DMS53 (cell line): ENCODE data around the gene CTH.
"Not testable (repeated sequence)": the region's sequence is repeated elsewhere in the genome, so short reads cannot be mapped to it uniquely, and the experiment has no call there.

Source experiments
- DNase-seq: peaks from one replicate; lab custom pipeline; 2025; lab: John Stamatoyannopoulos, UW

Gene CTH

DNA sequence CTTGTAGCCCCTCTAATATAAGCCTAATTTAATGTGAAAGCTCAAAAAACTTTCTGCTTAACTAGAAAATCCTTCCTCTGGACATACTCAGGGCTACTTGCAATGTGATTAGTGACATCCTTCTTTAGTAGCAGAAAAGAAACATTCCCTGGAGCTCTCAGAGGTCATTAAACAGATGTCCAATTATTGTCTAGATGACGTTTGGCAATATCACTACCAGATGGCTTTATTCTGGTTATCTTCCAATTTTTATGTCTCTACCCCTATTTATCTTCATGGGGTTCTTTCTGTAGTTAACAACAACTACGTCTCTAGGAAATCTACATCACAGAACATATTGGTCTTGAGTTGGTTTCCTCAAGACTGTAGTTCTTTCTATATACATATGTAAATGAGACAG is 44.2 kb downstream of the CTH start:
- no peak for DNase-seq

DNA sequence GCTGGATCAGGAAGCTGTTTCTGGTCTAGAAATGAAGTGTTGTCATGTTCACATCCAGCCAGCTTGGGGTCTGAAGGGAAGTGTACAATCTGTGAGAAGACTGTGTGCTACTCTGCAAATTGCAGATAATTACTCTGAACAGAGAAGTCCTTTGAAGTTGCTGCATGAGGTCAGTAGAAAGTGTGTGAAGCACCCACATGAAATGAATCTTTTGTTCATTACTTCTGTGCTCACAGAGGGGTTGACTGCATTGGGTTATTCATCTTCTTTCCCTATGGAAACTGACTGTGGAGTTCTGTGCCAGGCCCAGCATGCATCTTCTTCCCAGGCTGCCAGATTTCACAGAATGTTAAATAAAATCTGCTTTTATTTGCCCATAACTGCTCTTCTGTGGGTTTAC is 47.1 kb downstream of the CTH start:
- no peak for DNase-seq

DNA sequence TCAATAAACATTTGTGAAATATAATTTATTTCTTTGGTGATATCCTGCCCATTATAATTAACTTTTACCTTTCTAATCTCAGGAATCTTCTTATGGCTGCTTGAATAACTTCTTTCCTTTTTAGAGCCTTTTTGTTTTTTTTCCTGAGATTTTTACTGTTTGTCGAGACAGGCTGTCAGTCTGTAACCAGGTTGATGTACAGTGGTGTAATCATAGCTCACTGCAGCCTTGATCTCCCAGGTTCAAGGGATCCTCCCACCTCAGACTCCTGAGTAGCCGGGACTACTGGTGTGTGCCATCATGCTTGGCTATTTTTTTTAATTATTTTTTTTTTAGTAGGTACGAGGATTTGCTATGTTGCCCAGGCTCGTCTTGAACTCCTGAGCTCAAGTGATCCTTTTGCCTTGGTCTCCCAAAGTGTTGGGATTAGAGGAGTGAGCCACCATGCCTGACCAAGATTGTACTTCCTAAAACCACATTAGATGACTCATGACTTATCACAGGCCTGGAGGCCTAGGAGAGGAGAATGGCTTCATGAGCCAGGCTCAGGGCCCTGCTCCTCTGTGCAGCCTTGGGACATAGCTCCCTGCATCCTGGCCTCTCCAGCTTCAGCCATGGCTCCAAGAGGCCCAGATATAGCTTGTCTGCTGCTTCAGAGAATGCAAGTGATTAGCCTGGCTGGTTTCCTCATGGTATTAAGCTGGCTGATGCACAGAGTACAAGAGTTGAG is 48.6 kb downstream of the CTH start:
- DNase-seq: peak; percentile 44

DNA sequence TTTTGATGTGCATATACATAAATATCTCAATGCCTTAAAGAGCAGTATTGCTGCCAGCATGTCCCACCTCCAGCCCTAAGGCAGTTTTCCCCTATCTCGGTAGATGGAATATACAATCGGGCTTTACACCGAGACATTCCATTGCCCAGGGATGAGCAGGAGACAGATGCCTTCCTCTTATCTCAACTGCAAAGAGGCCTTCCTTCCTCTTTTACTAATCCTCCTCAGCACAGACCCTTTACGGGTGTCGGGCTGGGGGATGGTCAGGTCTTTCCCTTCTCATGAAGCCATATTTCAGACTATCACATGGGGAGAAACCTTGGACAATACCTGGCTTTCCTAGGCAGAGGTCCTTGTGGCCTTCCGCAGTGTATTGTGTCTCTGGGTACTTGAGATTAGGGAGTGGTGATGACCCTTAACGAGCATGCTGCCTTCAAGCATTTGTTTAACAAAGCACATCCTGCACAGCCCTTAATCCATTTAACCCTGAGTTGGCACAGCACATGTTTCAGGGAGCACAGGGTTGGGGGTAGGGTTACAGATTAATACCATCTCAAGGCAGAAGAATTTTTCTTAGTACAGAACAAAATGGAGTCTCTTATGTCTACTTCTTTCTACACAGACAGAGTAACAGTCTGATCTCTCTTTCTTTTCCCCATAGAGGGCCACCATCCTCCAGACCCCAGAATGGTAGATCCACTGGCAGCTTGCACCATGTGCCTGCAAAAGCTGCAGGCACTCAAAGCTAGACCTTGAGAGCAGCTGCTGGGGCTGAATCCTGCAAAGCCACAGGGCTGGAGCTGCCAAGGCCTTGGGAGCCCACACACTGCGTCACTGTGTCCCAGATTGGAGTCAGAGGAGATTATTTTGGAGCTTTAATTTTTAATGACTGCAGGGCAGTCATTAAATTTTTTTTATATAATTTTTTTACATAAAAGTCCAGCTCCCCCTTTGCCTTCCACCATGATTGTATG is 50.0 kb downstream of the CTH start:
- peak; percentile 28 for DNase-seq

DNA sequence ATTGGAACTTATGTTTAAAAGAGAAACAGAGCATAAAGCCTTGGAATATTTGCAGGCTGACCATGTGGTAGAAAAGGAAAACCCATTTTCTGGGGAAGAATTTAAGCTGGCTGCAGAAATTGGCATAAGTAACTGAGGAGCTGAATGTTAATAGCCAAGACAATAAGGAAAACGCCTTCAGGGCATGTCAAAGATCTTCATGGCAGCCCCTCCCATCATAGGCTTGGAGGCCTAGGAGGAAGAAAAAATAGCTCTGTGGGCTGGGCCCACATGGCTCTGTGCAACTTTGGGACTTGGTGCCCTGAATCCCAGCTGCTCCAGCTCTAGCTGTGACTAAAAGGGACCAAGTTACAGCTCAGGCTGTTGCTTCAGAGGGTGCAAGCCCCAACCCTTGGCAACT is 51.5 kb downstream of the CTH start:
- no peak for DNase-seq

DNA sequence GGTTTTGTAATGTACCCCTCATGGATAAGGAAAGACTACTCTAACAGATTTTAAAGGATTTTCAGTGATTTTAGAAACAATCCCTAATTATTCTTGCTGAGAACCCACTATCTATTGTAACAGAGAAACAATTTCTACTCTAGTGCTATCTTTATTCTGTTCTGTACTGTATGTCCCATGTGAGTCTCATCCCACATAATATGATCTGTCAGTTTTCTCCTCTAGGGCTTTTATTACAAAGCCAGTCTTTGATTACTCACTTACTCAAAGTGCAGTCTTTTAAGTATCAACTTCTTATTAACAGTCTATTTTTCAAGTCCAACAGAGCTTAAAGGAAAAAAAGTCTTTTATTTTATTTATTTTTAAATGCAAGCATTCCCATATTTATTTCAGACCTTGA is 54.8 kb downstream of the CTH start:
- DNase-seq: no peak

DNA sequence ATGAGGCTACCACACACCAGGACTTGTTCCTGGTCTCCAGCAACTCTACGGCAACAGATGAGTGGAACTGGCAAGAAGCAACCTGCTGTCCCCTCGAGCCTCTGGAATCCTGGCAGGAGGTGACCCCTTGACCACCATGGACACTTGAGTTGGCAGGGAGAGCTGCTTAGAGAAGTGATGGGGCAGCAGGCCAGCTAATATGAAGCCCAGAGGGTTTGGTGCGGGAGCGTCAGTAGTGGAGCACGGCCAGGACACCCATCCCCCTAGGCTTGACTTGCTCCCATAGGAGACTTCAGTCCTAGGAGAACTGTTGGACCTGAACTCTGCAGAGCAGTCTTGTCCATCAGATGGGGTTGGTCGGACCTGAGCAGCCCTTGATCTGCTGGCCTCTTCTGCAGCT is 56.5 kb downstream of the CTH start:
- no peak for DNase-seq

DNA sequence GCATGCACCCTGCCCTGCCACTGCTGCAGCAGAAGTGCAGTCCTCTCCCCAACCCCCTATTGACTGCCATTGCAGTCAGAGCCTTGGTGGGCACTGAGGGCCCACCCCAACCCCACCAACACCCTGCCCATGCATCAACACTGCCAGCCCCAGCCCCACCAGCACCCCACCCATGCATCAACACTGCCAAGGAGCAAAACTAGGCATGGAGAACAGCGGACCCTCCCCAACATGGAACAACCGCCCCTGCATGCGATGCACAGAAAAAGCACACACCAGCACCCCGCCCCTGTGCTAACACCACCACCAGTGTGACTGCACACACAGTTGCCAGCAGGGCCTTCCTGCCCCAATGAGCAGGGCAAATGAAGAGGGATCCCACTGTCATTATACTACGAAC is 57.1 kb downstream of the CTH start:
- DNase-seq: no peak

DNA sequence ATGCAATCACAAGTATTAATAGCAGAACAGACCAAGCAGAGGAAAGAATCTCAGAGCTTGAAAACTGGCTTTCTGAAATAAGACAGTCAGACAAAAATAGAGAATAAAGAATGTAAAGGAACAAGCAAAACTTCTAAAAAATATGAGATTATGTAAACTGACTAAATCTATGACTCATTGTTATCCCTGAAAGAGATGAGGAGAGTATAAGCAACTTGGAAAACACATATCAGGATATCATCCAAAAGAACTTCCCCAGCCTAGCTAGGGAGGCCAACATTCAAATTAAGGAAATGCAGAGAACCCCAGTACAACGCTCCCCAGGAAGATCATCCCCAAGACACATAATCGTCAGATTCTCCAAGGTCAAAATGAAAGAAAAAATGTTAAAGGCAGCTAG is 58.1 kb downstream of the CTH start:
- DNase-seq: not testable (repeated sequence)

DNA sequence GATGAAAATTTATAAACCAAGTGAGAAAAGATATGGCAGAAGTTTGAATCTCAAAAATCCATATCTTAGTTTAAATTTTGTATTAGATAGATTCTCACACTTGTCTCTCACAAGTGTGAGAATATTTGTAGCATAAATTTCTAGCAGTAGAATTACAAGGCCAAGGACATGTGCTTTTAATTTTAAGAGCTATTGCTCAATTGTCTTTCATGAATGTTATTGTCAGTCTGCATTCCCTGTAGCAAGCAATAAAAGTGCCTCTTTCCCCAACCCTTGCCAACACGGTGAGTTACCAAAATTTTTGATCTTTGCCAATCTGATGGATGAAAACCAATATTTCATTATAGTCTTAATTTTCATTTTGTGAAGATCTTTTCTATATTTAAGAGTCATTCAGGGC is 64.0 kb downstream of the CTH start:
- DNase-seq: no peak

DNA sequence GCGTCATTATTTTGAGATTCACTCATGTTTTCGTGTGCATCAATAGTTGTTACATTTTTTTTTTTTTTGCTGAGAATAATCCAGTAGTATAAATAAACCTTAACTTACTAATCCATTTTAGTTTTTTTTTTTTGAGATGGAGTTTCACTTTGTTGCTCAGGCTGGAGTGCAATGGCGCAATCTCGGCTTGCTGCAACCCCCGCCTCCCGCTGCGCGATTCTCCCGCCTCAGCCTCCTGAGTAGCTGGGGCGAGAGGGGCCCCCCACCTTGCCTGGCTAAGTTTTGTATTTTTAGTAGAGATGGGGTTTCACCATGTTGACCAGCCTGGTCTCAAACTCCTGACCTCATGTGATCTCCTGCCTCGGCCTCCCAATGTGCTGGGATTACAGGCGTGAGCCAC is 66.0 kb downstream of the CTH start:
- DNase-seq: no peak

DNA sequence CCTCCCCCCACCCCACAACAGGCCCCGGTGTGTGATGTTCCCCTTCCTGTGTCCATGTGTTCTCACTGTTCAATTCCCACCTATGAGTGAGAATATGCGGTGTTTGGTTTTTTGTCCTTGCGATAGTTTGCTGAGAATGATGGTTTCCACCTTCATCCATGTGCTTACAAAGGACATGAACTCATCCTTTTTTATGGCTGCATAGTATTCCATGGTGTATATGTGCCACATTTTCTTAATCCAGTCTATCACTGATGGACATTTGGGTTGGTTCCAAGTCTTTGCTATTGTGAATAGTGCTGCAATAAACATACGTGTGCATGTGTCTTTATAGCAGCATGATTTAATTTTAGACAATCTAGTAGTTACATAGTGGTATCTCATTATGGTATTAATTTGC is 66.8 kb downstream of the CTH start:
- not testable (repeated sequence) for DNase-seq

DNA sequence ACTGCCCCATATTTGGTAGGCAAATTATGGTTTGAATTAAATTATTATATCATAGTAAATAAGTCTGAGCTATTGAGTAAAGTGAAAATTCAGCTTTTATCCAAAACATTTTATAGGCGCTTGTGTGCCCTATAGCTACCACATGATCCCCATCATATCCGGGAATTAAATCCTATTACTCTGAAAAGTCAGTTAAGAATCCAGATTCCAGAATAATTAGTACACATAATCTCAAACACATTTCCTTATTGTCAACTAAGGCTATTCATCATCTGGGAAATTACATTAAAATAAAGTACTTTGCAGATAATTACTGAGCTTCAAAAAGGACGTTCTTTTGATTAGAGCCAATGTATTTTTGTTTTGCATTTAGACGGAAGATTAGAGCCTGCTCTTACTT is 72.3 kb downstream of the CTH start:
- DNase-seq: no peak

DNA sequence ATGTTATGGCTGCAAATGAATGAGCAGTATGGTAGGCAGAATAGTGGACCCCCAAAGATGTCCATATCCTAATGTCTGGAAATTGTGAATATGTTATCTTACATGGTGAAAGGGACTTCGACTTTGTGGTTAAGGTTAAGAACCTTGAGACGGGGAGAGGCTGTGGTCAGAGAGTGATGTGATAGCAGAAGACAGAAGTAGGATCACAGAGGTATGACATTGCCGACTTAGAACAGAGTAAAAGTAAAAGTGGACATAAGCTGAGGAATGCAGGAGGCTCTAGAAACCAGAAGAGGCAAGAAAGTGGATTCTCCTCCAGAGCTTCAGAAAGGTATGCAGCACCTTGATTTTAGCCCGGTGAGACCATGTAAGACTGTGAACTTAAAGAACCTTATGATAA is 74.6 kb downstream of the CTH start:
- no peak for DNase-seq

DNA sequence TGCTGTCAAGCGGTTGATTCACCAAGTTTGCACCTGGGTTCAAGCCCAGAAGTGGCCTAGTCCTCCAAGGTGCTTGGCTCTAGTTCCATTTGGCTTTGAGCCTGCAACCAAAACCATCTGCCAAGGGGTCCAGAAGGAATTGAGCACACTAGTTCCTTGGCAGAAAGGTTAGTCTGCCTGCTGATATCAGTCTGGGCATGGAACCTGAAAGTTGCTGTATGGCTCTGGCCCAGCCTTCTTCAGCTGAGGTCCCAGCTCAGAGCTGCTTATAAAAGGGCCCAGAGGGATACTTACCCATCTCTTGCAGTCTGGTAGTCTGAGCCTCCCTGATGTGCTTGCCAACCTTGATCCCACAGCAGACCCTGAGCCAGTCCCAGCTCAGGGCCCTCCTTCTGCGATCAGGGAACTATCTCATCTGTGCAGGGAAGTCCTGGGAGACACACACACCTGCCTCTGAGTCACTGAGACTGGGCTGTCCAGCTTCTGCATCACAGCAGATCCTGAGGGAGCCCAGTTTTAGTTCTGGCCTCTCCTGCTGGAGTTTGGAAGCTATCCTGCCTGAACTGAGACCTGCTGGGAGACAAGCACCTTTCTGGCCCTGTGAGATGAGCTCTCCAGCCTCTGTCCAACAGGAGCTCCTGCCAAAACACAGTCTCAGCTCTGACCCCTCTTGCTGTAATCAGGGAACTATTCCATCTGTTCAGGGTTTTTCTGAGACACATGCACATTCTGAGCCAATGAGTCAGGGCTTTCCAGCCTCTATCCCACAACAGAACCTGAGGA is 75.8 kb downstream of the CTH start:
- peak; percentile 31 for DNase-seq

DNA sequence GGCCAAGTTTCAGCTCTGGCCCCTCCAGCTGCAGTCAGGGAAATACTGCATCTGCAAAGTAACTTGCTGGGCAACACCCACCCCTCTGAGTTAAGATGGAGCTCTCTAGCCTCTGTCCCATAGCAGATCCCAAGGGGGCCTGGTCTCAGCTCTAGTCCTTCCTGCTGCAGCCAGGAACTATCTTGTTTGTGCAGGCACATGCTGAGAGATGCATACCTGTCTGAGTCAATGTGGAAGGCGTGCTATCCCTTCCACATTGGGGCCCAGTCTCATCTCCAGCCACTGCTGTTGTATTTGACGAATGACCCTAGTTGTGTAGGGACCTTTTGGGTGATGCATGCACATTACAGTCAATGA is 76.4 kb downstream of the CTH start:
- no peak for DNase-seq

DNA sequence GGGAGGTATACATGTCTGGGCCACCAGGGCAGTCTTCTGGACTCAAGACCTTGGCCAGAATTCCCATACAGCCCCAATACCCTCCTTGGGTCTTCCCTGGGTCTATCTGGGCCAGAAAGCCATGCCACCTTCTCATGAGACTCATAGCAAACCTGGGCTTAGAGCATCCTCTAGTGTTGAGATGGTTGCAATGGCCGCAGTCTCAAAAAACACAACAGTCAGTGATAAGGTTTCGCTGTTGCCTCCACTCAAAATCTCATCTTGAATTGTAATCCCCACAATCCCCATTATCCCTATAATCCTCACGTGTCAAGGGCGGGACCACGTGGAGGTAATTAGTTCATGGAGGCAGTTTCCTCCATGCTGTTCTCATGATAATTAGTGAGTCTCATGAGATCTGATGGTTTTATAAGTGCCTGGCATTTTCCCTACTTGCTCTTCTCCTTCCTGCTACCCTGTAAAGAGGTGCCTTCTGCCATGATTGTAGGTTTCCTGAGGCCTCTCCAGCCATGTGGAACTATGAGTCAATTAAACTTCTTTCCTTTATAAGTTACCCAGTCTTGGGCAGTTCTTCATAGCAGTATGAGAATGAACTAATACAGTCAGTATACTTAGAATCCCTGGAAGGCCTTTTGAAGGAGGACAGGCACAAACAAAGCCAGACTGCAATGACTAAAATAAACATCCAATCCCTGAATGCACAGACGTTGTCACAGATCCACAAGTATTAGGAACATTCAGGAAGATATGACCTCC is 77.0 kb downstream of the CTH start:
- DNase-seq: peak; percentile 84
